NCI-H1105 (cell line): Measurements from ENCODE around the gene NUBPL.
"Not testable (repeated sequence)": the region's sequence is repeated elsewhere in the genome, so short reads cannot be mapped to it uniquely, and the experiment has no call there.

Source experiments
- DNase-seq: peaks from one replicate; lab custom pipeline; 2025; lab: John Stamatoyannopoulos, UW

NUBPL gene

DNA sequence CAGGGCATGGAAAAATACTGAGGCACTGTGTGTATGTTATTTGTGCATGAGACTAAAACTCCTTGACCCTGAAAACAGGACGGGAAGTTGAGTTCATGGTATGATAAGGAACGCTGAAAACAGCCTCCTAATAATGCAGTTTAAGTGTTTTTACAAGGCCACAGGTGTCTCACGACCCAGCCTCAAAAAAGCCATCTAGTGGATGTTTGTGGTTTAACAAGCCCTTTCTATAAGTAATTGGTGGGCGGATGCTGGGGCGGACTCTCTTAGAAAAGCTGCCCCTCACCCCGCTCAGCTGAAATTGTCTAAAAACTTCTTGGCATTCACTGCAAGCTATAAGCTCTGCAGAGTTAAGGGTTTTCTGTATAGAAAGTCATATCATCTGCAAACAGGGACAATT lies 184.5 kb downstream of the NUBPL start:
- no peak for DNase-seq

DNA sequence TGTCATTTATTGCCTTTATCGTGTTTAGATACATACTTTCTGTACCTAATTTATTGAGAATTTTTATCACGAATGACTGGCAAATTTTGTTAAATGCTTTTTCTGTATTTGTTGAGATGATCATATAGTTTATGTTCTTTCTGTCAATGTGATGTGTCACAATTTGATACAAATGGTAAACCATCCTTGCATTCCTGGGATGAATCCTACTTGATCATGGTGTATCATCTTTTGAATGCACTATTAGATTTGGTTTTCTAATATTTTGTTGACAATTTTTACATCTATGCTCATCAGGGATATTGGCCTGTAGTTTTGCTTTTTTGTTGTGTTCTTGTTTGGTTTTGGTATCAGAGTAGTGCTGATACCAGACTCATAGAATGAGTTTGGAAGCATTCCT lies 185.1 kb downstream of the NUBPL start:
- no peak for DNase-seq

DNA sequence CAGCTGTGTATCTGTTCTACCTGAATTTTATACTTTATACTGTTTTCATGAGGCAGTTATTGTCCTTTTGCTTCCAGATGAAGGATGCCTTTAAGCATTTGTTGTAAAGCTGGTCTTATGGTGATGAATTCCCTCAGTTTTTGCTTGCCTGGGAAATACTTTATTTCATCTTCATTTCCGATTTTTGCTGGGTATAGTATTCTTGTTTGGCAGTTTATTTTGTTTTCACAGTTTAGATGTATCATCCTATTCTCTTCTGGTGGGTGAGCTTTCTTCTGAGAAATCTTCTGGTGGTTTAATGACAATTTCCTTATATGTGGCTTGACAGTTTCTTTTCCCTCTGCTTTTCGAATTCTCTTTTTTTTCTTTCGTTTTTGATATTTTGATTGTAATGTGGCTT lies 188.1 kb downstream of the NUBPL start:
- DNase-seq = no peak

DNA sequence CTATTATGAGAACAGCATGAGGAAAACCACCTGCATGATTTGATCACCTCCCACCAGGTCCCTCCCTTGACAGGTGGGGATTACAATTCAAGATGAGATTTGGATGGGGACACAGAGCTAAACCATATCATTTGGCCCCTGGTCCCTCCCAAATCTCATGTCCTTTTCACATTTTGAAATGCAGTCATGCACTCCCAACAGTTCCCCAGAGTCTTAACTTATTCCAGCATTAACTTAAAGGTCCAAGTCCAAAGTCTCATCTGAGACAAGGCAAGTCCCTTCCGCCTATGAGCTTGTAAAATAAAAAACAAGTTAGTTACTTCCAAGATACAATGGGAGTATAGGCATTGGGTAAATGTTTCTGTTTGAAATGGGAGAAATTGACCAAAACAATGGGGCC lies 189.8 kb downstream of the NUBPL start:
- DNase-seq = not testable (repeated sequence)

- no peak for DNase-seq
Measured at GRCh38 chr14:31752867-31753661, 191.9 kb downstream of the NUBPL start.

GRCh38 chr14:31758941-31759340 lies 197.7 kb downstream of the NUBPL start:
- DNase-seq = no peak

GRCh38 chr14:31760277-31760676 lies 199.1 kb downstream of the NUBPL start:
- no peak for DNase-seq

DNA sequence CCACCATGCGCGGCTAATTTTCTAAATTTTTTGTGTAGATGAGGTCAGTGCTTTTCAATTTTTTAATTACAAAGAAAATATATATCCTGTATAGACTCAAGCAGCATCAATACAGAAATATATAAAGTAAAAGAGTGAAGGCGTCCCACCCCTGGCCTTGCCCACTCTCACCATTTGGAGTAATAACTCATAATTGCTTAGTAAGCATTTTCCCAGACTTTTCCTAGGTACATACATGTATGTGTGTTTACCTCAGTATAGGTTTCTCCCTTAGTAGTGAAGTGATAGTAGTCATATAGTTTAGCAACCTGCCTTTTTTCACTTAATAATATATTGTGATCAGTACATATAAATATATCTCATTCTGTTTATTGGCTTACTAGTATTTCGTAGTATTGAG lies 200.1 kb downstream of the NUBPL start:
- DNase-seq = no peak

GRCh38 chr14:31763041-31763440 lies 201.8 kb downstream of the NUBPL start:
- DNase-seq = no peak

GRCh38 chr14:31766315-31766892 lies 205.2 kb downstream of the NUBPL start:
- DNase-seq = no peak

DNA sequence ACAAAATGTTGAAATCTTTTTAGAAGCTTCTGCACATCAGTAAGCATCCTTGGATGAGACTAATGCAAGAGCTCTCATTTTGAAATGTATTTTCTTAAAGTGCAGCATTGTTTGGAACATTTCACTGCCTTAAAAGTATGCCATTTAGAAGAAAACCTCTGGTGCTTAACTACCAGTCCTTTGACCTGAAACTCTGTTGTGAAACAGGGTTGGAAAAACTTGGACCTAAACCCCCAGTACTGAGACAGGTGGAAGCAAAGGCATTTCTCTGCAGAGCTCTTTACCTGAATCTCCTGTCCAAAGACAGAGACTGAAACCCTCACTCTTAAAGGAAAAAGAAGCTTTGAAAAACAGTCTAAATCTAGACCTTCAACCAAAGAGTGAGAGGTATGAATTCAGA lies 207.2 kb downstream of the NUBPL start:
- DNase-seq = no peak

DNA sequence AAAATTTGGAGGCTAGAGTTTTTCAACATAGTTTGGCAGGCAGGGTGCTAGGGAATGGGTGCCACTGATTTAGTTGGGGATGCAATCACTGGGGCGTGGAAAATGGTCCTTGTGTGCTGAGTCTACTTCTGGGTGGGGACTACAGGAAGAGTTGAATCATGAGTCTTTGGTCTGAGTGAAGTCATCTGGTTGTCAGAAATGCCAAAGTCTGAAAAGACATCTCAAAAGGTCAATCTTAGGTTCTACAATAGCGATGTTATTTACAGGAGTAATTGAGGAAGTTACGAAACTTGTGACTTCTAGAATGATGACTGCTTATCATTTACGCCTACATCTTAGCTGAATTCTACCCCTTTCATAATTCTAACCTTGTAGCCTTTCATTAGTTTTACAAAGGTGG lies 209.1 kb downstream of the NUBPL start:
- no peak for DNase-seq

GRCh38 chr14:31774567-31774966 lies 213.4 kb downstream of the NUBPL start:
- no peak for DNase-seq

GRCh38 chr14:31777312-31777711 lies 216.1 kb downstream of the NUBPL start:
- no peak for DNase-seq

GRCh38 chr14:31781578-31781977 lies 220.4 kb downstream of the NUBPL start:
- DNase-seq = no peak

GRCh38 chr14:31785574-31785973 lies 224.4 kb downstream of the NUBPL start:
- DNase-seq = no peak

- DNase-seq = no peak
Measured at GRCh38 chr14:31787377-31787776, 226.2 kb downstream of the NUBPL start.

- no peak for DNase-seq
Measured at GRCh38 chr14:31788340-31788739, 227.1 kb downstream of the NUBPL start.

GRCh38 chr14:31792726-31793125 lies 231.5 kb downstream of the NUBPL start:
- no peak for DNase-seq

DNA sequence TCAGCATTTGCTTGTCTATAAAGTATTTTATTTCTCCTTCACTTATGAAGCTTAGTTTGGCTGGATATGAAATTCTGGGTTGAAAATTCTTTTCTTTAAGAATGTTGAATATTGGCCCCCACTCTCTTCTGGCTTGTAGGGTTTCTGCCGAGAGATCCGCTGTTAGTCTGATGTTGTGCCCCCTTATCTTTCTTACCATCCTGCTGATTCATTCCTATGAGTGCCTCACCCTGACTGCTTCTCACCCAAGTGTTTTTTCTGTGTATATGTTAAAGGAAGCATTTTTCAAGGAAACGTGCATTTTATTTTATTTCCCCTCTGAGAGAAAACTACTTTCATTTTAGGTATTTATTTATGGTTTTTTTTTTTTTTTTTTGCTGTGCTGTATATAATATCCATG lies 236.7 kb downstream of the NUBPL start:
- not testable (repeated sequence) for DNase-seq

DNA sequence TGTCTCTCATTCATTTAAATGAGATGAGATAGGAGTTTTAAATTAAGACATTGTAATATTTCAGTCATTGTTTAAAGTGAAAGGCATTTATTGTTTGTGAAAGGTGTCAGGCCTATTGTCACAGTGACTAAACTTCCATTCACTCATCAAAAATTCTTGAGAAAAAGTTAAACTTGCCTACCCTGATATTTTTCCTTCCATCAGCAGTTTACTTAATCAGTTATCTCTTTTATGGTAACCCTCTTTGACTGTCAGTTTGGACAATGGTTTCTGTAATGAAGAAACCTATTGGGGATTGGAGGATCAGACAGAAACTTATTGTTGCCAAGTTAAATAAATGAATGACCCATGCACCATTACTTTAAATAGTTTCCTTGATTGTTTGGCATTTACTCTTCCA lies 241.6 kb downstream of the NUBPL start:
- no peak for DNase-seq

GRCh38 chr14:31806249-31806648 lies 245.0 kb downstream of the NUBPL start:
- no peak for DNase-seq

GRCh38 chr14:31811693-31812628 lies 250.8 kb downstream of the NUBPL start:
- DNase-seq = not testable (repeated sequence)
